ENCODE data around the gene KCNQ1OT1.

DNA sequence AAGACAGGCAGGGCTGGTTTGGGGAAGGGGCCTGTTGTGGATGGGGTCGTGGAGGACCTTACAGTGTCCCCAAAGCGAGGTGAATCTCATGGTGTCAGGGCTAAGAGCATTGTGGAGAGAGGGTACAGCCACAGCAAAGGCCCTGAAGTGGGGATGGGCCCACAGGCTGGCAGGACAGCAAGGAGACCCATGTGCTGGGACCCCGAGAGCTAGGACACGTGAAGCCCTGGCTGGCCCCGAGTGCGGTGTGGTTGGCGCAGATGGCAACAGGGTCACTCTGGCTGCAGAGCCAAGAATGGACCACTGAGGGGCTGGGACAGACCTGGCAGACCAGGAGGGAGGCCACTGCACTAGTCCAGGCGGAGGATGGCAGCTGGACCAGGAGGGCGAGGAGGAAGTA is 30.0 kb upstream of the KCNQ1OT1 start:
- TF ChIP-seq POLR2AphosphoS5 (IDR thresholded peaks at IDR 0.05) (no peak), POLR2A (IDR thresholded peaks at IDR 0.05) (no peak), EP300 (IDR thresholded peaks at IDR 0.05) (no peak)
- TF ChIP-seq, protein P1, sequence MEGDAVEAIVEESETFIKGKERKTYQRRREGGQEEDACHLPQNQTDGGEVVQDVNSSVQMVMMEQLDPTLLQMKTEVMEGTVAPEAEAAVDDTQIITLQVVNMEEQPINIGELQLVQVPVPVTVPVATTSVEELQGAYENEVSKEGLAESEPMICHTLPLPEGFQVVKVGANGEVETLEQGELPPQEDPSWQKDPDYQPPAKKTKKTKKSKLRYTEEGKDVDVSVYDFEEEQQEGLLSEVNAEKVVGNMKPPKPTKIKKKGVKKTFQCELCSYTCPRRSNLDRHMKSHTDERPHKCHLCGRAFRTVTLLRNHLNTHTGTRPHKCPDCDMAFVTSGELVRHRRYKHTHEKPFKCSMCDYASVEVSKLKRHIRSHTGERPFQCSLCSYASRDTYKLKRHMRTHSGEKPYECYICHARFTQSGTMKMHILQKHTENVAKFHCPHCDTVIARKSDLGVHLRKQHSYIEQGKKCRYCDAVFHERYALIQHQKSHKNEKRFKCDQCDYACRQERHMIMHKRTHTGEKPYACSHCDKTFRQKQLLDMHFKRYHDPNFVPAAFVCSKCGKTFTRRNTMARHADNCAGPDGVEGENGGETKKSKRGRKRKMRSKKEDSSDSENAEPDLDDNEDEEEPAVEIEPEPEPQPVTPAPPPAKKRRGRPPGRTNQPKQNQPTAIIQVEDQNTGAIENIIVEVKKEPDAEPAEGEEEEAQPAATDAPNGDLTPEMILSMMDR (IDR thresholded peaks at IDR 0.05) = no peak
